OCI-LY3 (cell line): ENCODE measurements around the gene PAK1IP1.

Experiments
- H2AFZ ChIP-seq: fragments of 200-600, 300-600 bp; shearing (Covaris generic); 2 replicates; pipeline ENCODE4 v1.6.0; 2014; ENCODE audit warnings: antibody characterized with exemption, low read depth, low read length
- H3K27ac ChIP-seq: fragments of 200-600, 300-600 bp; sonication (generic); 2 replicates; pipeline ENCODE4 v1.5.1; 2014; ENCODE audit warnings: mild to moderate bottlenecking, low read length, moderate library complexity, mixed read lengths
- H3K27me3 ChIP-seq: fragments of 200-600, 300-600 bp; sonication (generic); 2 replicates; pipeline ENCODE4 v1.6.1; 2014; ENCODE audit warnings: low read depth, low read length, mixed read lengths
- H3K36me3 ChIP-seq: fragments of 200-600, 300-600 bp; sonication (generic); replicated peaks from 2 replicates; pipeline ENCODE3; 2014; ENCODE audit warnings: low read depth, low read length, mixed read lengths
- H3K4me1 ChIP-seq: fragments of 300-600, 200-600 bp; sonication (generic); 2 replicates; pipeline ENCODE4 v1.6.1; 2014; ENCODE audit warnings: low read length, mixed read lengths
- H3K4me2 ChIP-seq: fragments of 200-600, 300-600 bp; sonication (generic); 2 replicates; pipeline ENCODE4 v1.6.1; 2014; ENCODE audit warnings: low read length, mixed read lengths
- H3K4me3 ChIP-seq: fragments of 300-600, 200-600 bp; sonication (generic); 2 replicates; pipeline ENCODE4 v1.5.1; 2014; ENCODE audit warnings: antibody characterized with exemption, mild to moderate bottlenecking, low read length, moderate library complexity
- H3K79me2 ChIP-seq: fragments of 300-600, 200-600 bp; shearing (Covaris generic); 2 replicates; pipeline ENCODE4 v1.6.1; 2014; ENCODE audit warnings: mild to moderate bottlenecking, low read length, mixed read lengths
- H3K9ac ChIP-seq: fragments of 300-600, 200-600 bp; shearing (Covaris generic); 2 replicates; pipeline ENCODE4 v1.6.0; 2014; ENCODE audit warnings: mild to moderate bottlenecking, low read length, moderate library complexity
- H3K9me3 ChIP-seq: fragments of 200-600, 300-600 bp; shearing (Covaris generic); 2 replicates; pipeline ENCODE4 v1.6.1; 2014; ENCODE audit warnings: low read length, mixed read lengths; ENCODE audit not compliant: insufficient read depth
- H4K20me1 ChIP-seq: fragments of 200-600, 300-600 bp; sonication (generic); 2 replicates; pipeline ENCODE4 v1.6.1; 2016; ENCODE audit warnings: low read length, mixed read lengths; ENCODE audit not compliant: insufficient read depth
- EZH2phosphoT487 ChIP-seq: fragments of 200-600 bp; shearing (Covaris generic); IDR thresholded peaks from 2 replicates; pipeline ENCODE4 v1.6.1; 2018; ENCODE audit warnings: antibody characterized with exemption, mixed run types, low read depth
- TF ChIP-seq, protein P1 (sequence below): fragments of 200-600, 300-600 bp; sonication (generic); IDR thresholded peaks from 2 replicates; pipeline ENCODE4 v1.5.1; 2014; ENCODE audit warnings: antibody characterized with exemption, low read length, low read depth

PAK1IP1 gene, protein sequence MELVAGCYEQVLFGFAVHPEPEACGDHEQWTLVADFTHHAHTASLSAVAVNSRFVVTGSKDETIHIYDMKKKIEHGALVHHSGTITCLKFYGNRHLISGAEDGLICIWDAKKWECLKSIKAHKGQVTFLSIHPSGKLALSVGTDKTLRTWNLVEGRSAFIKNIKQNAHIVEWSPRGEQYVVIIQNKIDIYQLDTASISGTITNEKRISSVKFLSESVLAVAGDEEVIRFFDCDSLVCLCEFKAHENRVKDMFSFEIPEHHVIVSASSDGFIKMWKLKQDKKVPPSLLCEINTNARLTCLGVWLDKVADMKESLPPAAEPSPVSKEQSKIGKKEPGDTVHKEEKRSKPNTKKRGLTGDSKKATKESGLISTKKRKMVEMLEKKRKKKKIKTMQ

DNA sequence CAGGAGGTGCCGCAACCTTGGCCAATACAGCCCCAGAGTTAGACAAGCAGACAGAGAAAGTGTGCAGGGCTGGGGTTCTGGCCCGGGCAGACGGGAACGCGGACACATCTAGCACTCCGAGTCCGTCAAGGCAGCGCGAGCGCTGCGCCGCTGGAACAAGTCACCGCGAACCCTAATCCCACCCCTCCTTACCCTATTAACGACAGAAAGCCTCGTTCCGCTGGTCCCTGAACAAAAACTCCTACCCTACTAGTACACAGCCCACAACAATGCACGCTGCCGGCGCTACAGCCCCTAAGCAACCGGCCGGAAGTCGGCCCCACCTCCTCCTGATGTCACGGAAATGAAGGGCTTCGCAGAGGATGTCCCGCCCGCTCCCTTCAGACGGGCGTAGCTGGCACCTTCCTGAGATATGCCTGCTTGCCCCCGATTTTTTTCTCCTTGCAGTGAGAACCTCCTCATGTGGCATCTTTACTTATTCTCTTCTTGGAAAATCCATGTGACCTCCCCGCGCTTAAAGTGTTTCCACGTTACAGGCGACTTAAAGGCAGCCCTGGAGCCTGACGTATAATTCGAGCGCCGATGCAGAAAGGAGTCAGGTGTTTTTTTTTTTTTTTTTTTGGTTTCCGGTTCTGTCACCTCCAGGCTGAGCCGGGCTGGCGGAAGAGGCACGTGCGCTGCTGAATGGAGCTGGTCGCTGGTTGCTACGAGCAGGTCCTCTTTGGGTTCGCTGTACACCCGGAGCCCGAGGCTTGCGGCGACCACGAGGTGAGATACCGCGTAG, at the start of gene PAK1IP1, which contains the start of gene C6orf52:
TSS of gene PAK1IP1 (plus strand) at position 671 of the 784 bp plus-strand sequence. CDS start at position 685, 14 bp downstream.
TSS of gene C6orf52 (minus strand) at position 315 of the 784 bp plus-strand sequence. CDS start 7,066 bp downstream, outside the sequence.
- 0 out of 2 replicates have a peak, but pooled peaks cover 2% of the 10 kb centered on the region for H3K9me3 ChIP-seq
- no peaks in the 10 kb centered on the region for H3K27me3 ChIP-seq
- peak within 1 kb of the TSS; percentile 38; the same call in 1 of the 2 replicates for H2AFZ ChIP-seq
- H3K4me1 ChIP-seq: peaks cover 12% of the 10 kb centered on the region
- H3K4me2 ChIP-seq: peak within 1 kb of the TSS; percentile 87
- H3K79me2 ChIP-seq: peaks cover 62% of the 10 kb centered on the region
- H3K9ac ChIP-seq: peak within 1 kb of the TSS; percentile 86
- peak within 1 kb of the TSS; percentile 86 for H3K27ac ChIP-seq
- peaks cover 6% of the 10 kb centered on the region for H3K36me3 ChIP-seq
- peak within 1 kb of the TSS; percentile 94 for H3K4me3 ChIP-seq
- H4K20me1 ChIP-seq: no peaks in the 10 kb centered on the region
- no peak for TF ChIP-seq EZH2phosphoT487
- TF ChIP-seq, protein P1, sequence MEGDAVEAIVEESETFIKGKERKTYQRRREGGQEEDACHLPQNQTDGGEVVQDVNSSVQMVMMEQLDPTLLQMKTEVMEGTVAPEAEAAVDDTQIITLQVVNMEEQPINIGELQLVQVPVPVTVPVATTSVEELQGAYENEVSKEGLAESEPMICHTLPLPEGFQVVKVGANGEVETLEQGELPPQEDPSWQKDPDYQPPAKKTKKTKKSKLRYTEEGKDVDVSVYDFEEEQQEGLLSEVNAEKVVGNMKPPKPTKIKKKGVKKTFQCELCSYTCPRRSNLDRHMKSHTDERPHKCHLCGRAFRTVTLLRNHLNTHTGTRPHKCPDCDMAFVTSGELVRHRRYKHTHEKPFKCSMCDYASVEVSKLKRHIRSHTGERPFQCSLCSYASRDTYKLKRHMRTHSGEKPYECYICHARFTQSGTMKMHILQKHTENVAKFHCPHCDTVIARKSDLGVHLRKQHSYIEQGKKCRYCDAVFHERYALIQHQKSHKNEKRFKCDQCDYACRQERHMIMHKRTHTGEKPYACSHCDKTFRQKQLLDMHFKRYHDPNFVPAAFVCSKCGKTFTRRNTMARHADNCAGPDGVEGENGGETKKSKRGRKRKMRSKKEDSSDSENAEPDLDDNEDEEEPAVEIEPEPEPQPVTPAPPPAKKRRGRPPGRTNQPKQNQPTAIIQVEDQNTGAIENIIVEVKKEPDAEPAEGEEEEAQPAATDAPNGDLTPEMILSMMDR: no peak

DNA sequence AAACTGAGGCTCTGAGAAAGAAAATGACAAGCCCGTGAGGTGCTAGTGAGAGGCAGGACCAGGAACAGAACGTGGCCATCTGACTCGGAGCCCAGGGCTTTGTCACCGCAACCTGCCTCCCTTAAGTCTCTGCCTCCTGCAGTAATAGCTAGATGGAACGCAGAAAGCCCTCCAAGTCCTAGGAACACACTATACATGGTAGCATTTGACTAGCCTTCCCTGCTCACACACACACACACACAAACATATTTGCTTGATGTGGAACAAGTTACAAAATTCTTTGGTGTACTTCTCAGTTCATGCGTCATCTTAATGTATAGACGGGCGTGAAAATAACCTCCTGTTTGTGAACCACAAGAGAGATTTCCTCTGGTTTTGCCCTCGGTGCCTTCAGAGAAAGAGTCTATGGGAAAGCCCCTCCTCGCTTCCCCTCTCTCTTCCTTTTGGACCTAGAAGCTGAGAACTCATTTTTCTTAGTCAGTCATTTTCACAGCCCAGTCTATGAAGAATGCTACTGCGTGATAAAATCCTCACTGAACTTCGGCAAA, 39.2 kb upstream of the PAK1IP1 start:
- H3K27me3 ChIP-seq: no peaks in the 10 kb centered on the region
- H3K9me3 ChIP-seq: no peaks in the 10 kb centered on the region
- H3K4me1 ChIP-seq: peaks cover 12% of the 10 kb centered on the region
- TF ChIP-seq, protein P1: no peak
- no peak for TF ChIP-seq EZH2phosphoT487
- H3K79me2 ChIP-seq: no peaks in the 10 kb centered on the region
- H4K20me1 ChIP-seq: no peaks in the 10 kb centered on the region
- H2AFZ ChIP-seq: peak overlapping the region; percentile 72; the same call in 1 of the 2 replicates
- H3K9ac ChIP-seq: 0 out of 2 replicates have a peak overlapping the region, but pooled peaks have one; percentile 0
- no peaks in the 10 kb centered on the region for H3K36me3 ChIP-seq
- H3K4me2 ChIP-seq: peak overlapping the region; percentile 72
- H3K27ac ChIP-seq: no peak overlapping the region
- peak overlapping the region; percentile 46 for H3K4me3 ChIP-seq

DNA sequence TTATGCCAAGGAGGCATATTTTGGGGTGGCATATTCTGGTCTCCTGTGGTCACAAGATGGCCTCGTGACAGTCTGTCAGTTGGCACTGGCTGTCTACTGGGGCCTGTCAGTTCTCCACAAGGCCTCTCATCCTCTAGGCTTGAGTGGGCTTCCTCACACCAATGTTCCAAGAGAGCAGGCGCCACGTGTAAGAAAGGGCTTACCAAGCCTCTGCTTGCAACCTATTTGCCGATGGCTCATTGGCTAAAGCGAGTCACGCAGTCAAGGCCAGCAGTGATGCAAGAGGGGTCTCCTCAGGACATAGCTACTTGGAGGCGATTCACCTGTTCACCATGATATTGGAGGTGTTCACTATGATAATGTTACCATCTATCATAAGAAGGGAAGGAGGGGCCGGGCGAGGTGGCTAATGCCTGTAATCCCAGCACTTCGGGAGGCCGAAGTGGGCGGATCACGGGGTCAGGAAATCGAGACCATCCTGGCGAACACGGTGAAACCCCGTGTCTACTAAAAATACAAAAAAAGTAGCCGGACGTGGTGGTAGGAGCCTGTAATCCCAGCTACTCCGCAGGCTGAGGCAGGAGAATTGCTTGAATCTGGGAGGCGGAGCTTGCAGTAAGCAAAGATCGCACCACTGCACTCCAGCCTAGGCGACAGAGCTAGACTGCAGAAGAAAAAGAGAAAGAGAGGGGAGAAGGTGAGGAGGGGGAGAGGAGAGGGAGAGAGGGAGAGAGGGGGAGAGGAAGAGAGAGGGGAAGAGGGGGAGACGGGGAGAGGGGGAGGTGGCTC, 35.7 kb upstream of the PAK1IP1 start:
- H3K9me3 ChIP-seq: no peaks in the 10 kb centered on the region
- H3K4me2 ChIP-seq: no peak overlapping the region
- H3K27me3 ChIP-seq: no peaks in the 10 kb centered on the region
- H3K36me3 ChIP-seq: no peaks in the 10 kb centered on the region
- H2AFZ ChIP-seq: no peak overlapping the region
- H3K4me3 ChIP-seq: no peak overlapping the region
- H3K4me1 ChIP-seq: peaks cover 12% of the 10 kb centered on the region
- no peak overlapping the region for H3K9ac ChIP-seq
- no peaks in the 10 kb centered on the region for H3K79me2 ChIP-seq
- TF ChIP-seq, protein P1: no peak
- TF ChIP-seq EZH2phosphoT487: no peak
- no peak overlapping the region for H3K27ac ChIP-seq
- H4K20me1 ChIP-seq: no peaks in the 10 kb centered on the region
